ENCODE measurements around the gene IRX3. TPM values are rescaled to one million over a fixed set of nuclear protein-coding genes. Genes with fewer than 3 reads are reported as not detected.

The IRX3 gene
- total RNA-seq, 4 donors from 2014 or later, result 50.9 to 112 (median 82.7) TPM

DNA sequence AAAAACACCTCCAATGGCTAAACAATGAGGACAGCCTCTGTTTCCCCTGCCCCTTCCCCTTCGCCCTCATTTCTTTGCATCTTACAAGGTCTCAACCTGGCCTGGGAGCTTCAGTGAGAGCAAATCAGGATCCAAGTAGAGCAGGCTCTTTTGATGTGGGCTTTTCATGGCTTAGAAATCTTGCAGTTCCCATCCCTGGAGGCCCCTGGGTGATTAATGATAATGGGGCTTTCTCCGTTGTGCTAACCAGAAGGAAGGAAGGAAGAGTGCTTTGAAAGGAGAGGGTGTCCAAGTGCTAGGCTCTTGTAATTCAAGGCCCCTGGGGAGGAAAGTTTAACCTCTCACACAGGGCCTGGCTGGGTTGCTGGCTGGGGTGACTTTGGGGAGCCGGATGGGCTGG is 18.5 kb upstream of the IRX3 start:
- TF ChIP-seq EP300 (IDR thresholded peaks at IDR 0.05) (no peak), POLR2A (IDR thresholded peaks at IDR 0.05) (no peak), POLR2AphosphoS5 (IDR thresholded peaks at IDR 0.05) (no peak)
- TF ChIP-seq, protein P1, sequence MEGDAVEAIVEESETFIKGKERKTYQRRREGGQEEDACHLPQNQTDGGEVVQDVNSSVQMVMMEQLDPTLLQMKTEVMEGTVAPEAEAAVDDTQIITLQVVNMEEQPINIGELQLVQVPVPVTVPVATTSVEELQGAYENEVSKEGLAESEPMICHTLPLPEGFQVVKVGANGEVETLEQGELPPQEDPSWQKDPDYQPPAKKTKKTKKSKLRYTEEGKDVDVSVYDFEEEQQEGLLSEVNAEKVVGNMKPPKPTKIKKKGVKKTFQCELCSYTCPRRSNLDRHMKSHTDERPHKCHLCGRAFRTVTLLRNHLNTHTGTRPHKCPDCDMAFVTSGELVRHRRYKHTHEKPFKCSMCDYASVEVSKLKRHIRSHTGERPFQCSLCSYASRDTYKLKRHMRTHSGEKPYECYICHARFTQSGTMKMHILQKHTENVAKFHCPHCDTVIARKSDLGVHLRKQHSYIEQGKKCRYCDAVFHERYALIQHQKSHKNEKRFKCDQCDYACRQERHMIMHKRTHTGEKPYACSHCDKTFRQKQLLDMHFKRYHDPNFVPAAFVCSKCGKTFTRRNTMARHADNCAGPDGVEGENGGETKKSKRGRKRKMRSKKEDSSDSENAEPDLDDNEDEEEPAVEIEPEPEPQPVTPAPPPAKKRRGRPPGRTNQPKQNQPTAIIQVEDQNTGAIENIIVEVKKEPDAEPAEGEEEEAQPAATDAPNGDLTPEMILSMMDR (IDR thresholded peaks at IDR 0.05), result no peak
- WGBS, result 85% methylated on average over 2 of the region's 3 CpGs

DNA sequence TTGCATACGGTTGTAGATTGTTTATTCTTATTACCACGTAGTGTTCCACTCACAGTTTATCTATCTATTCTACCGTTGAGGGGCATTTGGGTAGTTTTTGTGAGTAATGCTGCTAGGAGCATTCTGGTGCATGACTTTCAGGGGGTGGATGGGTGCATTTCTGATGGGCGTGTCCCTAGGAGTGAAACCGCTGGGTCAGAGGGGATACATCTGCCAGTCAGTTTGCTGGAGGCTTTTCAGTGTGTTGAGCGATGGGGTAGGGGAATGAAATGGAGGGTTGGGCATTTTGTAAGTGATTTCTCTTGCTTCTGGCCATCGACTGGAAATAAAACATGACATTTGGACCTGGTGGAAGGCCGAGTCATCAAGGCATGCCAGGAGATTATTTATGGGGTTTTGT is 17.0 kb upstream of the IRX3 start:
- no peak for DNase-seq (ENCODE audit: low spot score in 2 of 2)
- Histone ChIP-seq H3K4me1 (no peaks in the 10 kb centered on the region), H3K27me3 (no peaks in the 10 kb centered on the region), H3K9me3 (no peaks in the 10 kb centered on the region), H3K27ac (no peak overlapping the region), H3K36me3 (no peaks in the 10 kb centered on the region), H3K4me3 (no peak overlapping the region)
- WGBS, result 87% methylated on average over 8 of the region's 8 CpGs
- TF ChIP-seq POLR2AphosphoS5 (IDR thresholded peaks at IDR 0.05), result no peak
- TF ChIP-seq, protein P1 (IDR thresholded peaks at IDR 0.05), result no peak

More for the DNA sequence above, 18.5 kb upstream of the IRX3 start:
- H3K9me3 ChIP-seq, result no peaks in the 10 kb centered on the region
- H3K36me3 ChIP-seq, result no peaks in the 10 kb centered on the region
- H3K4me3 ChIP-seq, result no peak overlapping the region
- no peaks in the 10 kb centered on the region for H3K4me1 ChIP-seq
- H3K27me3 ChIP-seq, result no peaks in the 10 kb centered on the region
- DNase-seq (ENCODE audit: low spot score in 2 of 2), result no peak
- H3K27ac ChIP-seq, result no peak overlapping the region

DNA sequence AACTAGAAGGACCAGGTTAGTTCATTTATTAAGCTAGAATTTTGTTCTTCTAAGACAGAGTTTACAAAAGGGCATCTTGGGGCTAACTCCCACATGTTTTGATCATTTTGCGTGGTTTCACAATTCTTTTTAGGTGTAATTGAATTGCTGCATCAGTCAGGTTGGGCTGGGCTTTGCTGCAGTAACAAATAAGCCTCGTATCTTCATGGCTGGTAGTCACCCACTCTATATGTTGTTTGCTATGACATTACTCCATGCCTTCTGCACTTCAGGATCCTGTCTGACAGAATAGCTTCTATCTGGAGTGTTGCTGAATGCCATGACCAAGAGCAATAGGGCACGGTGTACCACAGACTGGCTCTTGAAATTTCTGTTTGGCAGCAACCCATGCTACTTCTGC is 10.6 kb upstream of the IRX3 start:
- H3K9me3 ChIP-seq, result no peaks in the 10 kb centered on the region
- H3K27me3 ChIP-seq, result no peaks in the 10 kb centered on the region
- no peaks in the 10 kb centered on the region for H3K4me1 ChIP-seq
- TF ChIP-seq POLR2AphosphoS5 (IDR thresholded peaks at IDR 0.05) (no peak), POLR2A (IDR thresholded peaks at IDR 0.05) (no peak), EP300 (IDR thresholded peaks at IDR 0.05) (no peak)
- TF ChIP-seq, protein P1 (IDR thresholded peaks at IDR 0.05), result no peak
- H3K4me3 ChIP-seq, result no peak overlapping the region
- no peaks in the 10 kb centered on the region for H3K36me3 ChIP-seq
- no peak for DNase-seq (ENCODE audit: low spot score in 2 of 2)
- H3K27ac ChIP-seq, result no peak overlapping the region
- WGBS, result 95% methylated on average over 3 of the region's 3 CpGs

DNA sequence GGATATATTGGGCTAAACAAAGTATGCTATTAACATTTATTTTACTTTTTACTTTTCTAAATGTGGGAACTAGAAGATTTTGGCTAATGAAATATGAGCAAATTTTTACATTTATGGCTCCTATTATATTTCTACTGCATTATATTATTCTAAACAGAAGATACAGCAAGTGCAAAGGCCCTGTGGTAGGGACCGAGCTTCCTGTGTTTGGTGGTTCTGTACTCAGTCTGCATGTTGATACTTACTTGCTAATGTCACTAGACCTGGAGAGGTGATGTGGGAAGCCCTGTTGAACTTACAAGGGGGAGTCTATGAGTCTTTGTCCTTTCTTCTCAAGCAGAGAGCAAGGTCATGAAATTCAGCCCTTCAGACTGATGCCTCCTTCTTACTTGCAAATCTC is 10.0 kb upstream of the IRX3 start:
- H3K4me3 ChIP-seq, result no peak overlapping the region

DNA sequence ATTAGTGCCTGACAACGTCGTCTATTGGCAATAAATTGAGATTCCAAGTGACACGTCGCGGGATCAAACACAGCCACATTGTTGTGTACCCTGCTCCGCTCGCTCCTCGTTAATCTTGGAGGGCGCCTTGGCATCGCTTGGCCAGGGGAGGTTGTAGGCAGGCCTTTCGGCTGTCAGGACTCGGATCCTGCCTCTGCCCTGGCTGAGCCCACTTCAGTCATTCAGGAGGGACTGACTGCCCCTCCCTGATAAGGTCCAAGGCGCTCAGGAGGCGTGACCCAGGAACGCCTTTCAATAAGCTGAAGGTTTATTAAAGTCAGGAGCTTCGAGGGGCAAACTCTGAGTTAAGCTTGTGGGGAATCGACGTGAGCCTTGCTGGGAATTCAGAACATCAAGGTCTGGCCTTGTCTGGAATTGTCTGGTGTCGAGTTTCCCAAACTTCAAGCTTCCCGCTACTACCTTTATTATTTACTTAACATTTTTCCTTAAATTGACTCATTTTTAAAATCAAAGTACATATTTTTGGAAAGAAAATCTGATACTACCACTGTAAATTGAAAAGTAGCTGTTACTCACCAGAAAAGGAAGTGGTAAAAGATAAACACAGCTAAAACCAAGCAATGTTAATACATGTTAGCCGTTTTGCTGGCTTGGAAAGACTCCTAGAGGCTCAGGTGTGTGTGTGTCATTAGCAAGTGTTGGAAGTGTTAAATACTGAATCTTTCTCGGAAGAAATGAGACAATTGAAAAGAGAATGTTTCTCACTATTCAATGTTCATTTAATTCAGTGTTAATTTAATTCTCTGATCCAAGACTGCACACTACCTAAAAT is 5.3 kb upstream of the IRX3 start:
- TF ChIP-seq EP300 (IDR thresholded peaks at IDR 0.05), result no peak
- TF ChIP-seq, protein P1 (IDR thresholded peaks at IDR 0.05), result no peak
- no peak for TF ChIP-seq POLR2A (IDR thresholded peaks at IDR 0.05)
- H3K9me3 ChIP-seq, result no peaks in the 10 kb centered on the region
- 77% methylated on average over 21 of the region's 22 CpGs for WGBS
- peaks cover 2% of the 10 kb centered on the region for H3K36me3 ChIP-seq
- no peak overlapping the region for H3K27ac ChIP-seq
- H3K4me3 ChIP-seq, result no peak overlapping the region
- H3K4me1 ChIP-seq, result peaks cover 8% of the 10 kb centered on the region
- H3K27me3 ChIP-seq, result peaks cover 31% of the 10 kb centered on the region
- no peak for DNase-seq (ENCODE audit: low spot score in 2 of 2)

More for the DNA sequence above, 10.0 kb upstream of the IRX3 start:
- Histone ChIP-seq H3K27me3 (peaks cover 1% of the 10 kb centered on the region), H3K27ac (no peak overlapping the region), H3K4me1 (no peaks in the 10 kb centered on the region), H3K36me3 (no peaks in the 10 kb centered on the region), H3K9me3 (no peaks in the 10 kb centered on the region)
- TF ChIP-seq POLR2A (IDR thresholded peaks at IDR 0.05) (no peak), POLR2AphosphoS5 (IDR thresholded peaks at IDR 0.05) (no peak), EP300 (IDR thresholded peaks at IDR 0.05) (no peak)
- TF ChIP-seq, protein P1 (IDR thresholded peaks at IDR 0.05), result no peak
- no peak for DNase-seq (ENCODE audit: low spot score in 2 of 2)
- 84% methylated on average over 1 of the region's 1 CpG for whole genome bisulfite sequencing
